HCEC 1CT (cell line): Measurements from ENCODE around the gene ZNF446.
"Not testable (repeated sequence)": the region's sequence is repeated elsewhere in the genome, so short reads cannot be mapped to it uniquely, and the experiment has no call there.

ENCODE experiments used
- DNase-seq: peaks from one replicate; pipeline ENCODE4 v3.0.0-alpha.2; 2017

The ZNF446 gene

DNA sequence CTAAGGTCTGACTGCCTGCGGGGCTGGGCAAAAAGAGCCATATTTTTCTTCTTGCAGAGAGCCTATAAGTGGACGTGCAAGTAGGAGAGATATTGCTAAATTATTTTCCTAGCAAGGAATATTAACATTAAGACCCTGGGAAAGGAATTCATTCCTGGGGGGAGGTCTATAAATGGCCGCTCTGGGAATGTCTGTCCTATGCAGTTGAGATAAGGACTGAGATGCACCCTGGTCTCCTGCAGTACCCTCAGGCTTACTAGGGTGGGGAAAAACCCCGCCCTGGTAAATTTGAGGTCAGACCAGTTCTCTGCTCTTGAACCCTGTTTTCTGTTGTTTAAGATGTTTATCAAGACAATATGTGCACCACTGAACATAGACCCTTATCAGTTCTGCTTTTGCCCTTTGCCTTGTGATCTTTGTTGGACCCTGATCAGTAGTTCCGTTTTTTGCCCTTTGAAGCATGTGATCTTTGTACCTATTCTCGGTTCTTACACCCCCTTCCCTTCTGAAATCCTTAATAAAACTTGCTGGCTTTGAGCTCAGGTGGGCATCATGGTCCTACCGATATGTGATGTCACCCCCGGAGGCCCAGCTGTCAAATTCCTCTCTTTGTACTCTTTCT lies 31.6 kb downstream of the ZNF446 start:
- DNase-seq = not testable (repeated sequence)

DNA sequence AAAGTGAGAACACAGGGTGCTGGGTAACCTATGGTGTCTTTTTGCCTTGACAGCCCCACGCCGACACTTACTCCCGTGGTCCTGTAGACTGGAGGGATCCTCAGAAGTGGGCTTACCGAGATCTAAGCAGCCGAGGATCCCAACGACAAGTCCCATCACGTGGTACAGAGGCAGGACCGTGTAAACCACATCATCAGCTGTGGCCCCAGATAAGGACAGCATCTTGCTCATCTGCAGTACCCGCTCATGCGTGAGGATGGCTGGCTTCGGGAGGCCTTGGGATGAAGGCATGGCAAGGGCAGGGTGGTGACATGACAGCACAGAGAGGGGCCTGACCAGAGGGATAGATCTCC lies 33.6 kb downstream of the ZNF446 start:
- no peak for DNase-seq

DNA sequence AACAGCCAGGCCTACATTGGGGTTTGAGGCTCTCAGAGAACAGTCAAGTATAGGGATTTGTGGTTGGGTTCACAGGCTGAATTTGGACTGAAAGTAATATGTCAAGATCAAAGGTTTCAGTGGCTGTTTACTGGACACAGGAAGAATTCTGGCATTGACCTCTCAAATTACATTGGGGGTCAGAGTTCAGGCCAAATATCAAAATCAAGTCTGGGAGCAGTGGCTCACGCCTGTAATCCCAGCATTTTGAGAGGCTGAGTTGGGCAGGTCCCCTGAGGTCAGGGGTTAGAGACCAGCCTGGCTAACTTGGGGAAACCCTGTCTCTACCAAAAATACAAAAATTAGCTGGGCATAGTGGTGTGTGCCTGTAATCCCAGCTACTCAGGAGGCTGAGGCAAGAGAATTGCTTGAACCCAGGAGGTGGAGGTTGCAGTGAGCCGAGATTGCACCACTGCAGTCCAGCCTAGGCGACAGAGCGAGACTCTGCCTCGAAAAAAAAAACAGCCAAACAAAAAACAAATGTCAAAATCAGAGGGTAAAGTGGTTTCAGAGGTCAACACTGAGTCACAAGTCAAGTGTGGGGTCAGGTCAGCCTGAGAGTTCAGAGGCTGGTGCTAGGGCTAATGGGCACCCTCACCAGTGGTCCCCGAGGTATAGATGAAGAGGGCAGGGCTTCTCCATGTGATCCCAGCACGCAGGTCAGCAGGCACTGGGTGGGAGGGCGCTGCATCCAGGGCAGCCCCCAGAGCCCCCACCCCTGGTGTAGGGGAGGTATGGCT lies 34.1 kb downstream of the ZNF446 start:
- no peak for DNase-seq

DNA sequence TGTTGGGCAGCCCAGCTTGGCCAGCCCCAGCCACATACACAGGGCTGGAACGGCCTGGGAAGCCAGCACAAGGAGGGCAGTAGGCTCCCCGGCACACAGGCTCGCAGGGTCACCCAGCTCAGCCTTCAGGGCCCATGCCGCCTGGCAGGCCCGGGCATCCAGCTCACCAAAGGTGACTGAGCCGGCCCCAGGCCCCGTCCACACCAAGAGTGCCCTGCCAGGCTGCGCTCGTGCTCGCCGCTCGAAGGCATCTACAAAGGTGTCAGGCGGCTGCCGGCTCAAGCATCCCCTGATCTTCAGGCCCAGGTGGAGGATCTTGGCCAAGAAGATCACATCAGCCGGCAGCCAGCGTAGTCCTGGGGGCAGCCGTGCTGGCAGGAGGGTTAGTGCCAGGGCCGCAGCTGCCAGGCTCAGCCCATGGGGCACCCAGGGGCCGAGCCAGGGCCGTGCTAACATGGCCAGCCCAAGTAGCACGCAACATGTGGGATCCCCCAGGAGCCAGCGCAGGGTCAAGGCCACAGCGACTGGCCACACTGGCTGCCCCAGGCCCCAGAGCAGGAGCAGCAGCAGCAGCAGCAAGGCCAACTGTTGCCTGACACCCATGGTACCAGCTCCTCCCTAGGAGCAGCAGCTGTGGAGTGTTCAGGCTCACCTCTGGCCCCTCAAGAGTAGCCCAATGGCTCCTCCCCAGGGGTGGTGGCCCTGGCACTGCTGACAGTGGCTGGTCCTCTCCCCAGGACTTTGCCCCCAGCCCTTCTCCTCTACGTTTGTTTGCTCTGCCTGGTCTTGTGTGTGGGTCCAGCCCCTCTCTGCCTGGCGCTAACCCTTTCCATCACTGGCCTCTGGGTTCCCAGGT lies 35.4 kb downstream of the ZNF446 start, which contains the start of gene SLC27A5:
SLC27A5 (minus strand) TSS at position 640 of the 856 bp plus-strand sequence; CDS start at position 603, 37 bp downstream.
- no peak for DNase-seq

DNA sequence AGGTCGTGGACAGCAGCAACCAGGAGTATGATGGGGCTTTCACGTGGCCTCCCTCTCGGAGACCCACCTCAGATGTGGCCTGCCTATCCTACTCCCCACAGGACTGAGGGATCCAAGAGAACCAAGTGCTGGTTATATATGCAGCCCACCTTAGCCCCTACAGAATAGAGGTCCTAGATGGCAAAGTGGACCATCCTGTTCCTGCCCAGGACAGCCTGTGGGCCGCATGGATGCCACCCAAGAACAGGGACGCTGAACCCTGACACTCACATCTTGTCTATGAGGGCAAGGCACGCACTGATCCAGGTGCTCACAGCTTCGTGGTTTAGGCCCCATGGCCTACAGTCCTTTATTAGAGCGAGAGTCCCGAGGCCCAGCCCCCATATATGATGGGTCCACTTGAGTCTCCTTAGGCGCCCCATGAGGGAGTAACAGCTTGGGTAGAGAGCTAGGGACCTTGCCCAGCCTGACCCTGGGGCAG lies 37.1 kb downstream of the ZNF446 start:
- DNase-seq = no peak

DNA sequence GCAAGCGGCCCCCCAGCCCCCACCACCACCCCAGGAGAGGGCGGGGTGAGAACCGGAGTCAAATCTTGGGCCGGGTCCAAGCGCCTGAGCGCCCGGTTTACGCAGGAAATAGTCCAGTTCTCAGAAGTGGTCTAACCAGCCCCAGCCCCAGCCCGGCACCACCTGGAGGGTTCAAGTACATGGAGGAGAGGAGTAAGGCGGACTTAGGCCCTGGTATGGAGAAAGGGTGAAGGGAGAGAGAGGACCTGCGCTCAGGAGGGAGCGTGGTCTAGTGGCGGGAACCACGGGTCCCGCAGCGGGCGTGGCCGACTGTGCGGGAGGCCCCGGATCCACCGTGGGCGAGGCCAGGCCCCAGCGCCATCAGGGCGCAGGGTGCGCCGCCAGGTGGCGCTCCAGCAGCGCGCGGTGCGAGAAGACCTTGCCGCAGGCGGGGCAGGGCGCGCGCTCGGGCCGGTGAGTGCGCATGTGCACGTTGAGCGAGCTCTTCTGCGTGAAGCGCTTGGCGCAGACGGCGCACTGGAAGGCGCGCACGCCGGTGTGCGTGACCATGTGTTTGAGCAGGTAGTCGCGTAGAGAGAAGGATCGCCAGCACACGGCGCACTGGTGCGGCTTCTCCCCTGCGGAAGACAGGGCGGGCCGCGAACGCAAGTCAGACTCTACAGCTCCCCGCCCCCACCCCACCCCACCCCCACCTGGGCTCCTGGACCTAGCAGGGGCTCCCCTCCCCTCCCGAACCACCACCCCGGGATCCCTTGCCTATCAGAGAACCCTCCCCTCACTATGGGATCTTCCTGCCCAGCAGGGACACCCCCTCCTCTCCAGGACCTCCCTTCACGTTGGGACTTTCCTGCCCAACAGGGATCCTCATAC lies 37.8 kb downstream of the ZNF446 start:
- DNase-seq = peak; percentile 64

DNA sequence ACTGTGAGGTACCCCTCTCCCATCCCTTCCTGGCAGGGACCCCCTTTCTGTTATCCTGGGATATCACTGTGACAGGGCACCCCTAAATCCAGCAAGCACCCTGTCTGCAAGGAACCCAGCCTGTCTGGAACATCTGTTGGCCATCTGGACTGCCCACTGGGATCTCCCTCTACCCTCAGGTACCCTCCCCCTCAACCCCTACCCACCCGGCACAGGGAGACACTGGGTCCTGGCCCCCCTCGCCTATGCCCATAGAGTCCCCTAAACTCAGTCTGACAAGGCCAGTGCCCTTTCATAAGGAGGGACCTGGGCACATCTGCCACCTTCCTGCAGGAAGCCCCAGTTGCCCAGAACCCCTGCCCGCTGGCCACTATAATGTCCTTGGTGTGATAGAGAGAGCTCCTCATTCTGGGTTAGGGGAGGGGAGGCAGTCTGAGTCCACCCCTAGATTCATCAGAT lies 38.4 kb downstream of the ZNF446 start:
- DNase-seq = no peak

DNA sequence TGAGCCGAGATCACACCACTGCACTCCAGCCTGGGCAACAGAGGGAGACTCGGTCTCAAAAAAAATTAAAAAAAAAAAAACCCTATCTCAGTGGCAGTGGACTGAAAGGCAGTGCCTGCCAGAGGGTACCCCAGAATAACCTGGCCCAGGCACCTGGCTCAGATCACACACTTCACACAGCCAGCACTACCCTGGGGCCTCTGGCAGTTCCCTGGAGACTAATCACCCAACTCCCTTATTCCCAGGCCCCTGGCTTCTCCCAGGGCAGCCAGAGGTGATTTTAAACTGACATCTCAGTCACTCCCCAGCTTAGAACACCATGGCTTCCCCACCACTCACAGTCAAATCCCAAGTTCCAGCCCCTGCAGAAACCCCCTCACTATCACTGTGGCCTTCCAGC lies 39.1 kb downstream of the ZNF446 start:
- DNase-seq = no peak

DNA sequence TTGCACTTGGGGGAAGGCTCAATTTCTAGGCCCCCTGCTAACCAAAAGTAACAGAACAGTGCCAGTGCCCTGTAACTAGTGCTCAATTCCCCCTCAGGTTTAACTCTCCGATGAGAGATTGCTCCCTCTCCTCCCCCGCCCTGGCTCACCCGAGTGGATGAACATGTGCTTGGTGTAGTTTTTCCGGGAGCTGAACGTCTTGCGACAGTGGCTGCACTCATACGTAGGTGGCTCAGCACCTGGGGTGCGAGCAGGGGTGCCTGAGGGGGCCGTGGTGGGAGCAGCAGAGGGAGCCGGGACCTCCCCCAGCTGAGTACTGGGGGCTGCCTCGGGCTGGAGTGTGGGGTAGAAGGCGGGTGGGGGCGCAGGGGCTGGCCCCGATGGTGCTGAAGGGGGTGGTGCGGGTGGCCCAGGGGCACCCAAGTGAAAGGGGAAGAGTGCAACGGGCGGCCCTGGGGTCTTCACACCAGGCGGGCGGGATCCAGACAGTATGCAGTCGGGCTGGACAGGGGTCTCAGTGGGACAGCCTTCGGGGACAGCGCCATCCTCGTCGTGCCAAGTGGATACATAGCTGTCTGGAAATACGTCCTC lies 40.2 kb downstream of the ZNF446 start:
- no peak for DNase-seq

DNA sequence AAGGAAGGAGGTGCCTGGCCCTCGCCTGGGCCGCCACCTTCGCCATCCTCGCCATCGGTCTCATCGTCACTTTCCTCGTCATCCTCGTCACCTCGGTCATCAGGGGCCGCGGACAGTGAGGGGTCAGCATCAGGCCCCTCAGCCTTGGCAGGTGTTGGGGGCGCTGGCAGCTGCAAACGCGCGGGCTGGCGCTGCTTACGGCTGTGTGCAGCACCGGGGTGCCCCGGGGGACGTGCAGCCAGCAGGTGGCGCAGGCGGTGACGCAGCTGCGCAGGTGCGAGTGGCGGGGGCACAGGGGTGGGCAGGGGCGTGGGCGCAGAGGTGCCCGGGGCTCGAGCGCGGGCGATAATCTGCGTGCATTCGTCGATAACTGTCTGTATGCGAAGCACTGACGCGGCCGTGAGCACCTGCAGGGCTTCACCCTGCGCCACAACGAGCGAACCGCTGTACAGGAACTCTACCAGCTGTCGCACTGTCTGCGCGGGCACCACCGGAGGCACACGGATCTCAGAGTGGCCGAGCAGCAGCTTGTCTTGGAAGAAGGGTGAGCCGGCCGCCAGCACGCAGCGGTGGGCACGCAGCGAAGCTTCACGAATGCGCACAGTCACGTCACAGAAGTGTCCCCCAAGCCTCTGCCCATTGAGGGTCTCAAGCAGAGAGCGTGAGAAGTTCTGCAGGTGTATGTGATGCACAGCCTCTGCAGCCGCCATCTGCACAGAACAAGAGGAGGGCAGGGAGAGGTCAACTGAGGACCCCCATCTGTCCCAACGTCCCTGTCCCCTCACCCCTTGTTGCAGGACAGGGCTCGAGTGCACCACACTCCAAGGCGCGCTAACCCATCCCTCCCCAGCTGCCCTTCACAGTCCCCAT lies 41.0 kb downstream of the ZNF446 start:
- no peak for DNase-seq

DNA sequence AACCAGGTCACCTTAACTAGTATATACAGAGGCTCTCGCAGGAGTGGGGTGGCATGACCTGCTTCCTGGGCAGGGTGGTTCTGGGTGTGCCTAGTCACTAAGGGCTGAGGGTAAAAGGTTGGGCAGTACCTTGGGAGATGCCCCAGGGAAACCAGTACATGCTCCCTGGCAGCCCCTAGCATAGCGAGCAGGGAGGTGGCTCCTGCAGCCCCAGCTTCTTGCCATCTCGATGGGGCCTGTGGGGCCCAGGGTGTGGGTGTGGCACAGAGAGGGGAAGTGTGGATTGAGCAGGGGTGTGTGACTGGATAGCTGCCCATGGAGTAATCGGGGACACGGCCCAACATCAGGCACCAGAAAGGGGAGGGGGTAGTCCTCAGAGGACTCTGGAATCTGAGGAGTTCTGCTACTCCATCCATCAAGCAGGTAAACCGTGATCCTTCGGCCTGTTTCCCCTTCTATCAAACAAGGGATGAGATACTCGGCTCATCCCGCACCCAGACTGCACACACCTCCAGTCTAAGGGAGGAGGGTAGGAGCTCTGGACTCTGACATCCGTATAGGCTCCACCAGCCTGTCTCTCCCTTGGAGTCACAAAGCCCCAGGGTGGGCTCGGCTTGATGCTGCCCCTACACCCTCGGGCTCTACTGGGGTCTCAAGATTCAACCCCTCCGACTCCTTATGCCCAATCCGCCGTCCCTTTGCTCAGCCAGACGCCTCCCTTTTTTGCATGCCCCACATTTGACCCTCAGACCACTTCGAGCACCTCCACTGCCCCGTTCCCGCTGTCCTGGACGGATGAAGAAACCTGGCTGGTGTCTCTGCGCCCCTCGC lies 42.3 kb downstream of the ZNF446 start:
- DNase-seq = no peak

DNA sequence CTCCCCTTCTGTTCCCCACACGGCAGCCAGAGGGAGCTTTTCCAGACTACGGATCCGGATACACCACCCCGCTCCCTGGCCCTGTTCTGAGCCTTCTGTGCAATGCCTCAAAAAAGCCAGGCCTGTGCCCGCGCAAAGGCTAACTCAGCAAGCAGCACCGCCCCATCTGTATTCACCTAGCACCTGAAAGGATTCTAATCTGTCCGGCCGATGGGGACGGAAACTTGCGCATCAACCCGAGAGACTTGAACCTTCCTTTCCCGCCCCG lies 42.9 kb downstream of the ZNF446 start:
- peak; percentile 73 for DNase-seq

DNA sequence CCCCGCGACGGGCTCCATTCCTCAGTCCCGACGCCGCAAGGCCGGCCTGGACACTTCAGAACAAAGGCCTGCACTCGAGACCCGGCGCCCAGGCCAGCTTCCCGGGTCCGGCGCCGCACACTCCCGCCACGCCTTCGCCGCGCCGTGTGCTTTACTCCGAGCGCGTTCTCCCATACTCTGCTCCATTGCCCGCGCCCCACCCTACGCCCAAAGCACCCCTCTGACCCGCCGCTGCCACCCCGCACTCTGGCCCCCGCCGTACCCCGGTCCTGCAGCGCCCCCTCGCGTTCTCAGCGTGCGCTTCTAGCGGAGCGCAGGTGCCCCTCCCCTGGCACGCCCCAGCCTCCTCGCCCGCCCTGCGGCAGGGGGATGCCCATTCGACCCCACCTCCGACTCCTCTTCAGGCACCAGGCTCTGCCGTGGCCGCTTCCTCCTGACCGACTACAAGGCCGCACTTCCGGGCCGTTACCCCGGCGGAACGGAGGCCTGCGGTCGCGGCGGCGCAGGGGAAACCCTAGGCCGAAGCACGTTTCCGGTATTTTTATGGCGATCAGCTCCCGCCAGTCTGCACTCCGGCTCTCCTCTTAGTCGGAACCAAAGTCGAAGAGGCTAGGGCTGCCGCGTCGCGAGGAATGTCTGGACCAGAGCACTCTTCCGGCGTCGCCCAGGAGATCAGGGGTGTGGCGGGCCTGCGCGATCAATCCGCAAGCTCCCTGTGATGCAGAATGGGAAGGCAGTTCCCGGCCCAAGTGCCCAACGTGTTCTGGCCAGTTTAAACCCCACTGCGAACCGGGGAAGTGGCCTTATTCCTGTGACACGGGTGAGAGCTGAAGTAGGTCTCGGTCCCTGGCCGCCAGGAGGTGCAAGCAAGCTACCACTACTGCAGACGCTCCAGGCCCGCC lies 43.5 kb downstream of the ZNF446 start, which contains the start of gene ZBTB45:
ZBTB45 (minus strand) TSS at position 456 of the 902 bp plus-strand sequence. CDS start 2,137 bp downstream, outside the sequence.
- DNase-seq = peak; percentile 98

DNA sequence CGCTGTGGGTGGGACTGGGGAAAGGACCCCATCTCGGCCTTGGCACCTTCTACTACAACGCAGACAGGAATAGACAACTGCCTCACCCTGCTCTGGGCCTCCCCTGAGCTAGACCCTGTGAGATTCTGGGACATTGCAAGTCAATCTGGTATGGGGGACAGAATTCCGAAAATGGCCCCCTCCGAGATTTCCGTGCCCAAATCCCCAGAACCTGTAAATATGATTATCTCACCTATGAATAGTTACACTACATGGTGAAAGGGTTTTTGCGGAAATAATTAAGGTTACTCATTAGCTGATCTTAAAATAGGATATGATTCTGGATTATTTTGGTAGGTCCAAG lies 44.1 kb downstream of the ZNF446 start:
- DNase-seq = no peak

DNA sequence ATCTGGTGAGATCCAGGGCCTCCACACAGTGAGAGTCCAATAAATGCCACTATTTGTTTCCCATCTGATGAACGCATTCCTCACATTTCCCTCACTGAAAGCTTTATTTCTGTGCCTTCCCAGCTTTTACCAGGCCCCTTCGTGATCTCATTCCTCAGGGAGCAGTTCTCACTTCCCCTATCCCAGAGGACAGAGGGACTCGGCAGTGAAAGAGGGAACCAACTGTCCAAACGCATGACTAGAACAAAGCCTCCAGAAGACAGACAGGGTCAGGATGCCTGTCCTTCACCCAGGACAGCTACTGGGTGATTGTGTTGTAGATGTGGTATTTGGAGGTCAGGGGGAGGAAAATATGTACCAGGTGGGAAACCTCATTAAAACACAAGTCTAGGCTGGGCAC lies 45.5 kb downstream of the ZNF446 start:
- no peak for DNase-seq

DNA sequence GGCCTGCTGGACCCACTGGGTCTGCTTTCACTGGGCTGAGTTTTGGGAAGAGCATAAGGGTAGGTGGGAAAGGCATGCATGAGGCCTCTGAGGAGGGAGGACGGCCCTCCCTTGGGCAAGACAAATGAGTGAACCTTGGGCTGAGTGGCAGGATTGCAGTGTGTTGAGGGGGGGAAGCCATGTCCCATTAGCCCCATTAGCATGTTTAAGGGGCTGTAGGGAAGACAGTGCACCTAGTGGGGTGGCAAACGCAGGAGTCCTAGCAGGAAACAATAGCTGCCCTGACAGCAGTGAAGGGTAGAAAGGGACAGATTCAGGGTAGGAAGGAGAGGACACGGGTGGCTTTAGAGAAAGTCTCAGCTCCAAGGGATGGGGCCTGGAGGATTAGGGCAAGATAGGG lies 46.6 kb downstream of the ZNF446 start:
- DNase-seq = no peak

DNA sequence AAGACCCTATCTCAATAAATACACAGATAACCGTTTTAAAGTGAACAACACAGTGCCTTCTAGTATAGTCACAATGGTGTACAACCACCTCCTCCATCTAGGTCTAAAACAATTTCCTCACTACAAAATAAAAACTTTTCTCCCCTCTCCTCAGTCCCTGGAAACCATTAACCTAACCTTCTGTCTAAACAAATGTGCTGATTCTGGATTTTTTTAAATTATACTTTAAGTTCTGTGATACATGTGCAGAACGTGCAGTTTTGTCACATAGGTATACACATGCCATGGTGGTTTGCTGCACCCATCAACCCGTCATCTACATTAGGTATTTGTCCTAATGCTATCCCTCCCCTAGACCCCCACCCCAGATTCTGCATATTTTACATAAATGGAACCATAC lies 53.3 kb downstream of the ZNF446 start:
- no peak for DNase-seq
